ENCODE measurements around the gene STAB1.

The STAB1 gene

GRCh38 chr3:52537165-52537620, 42.1 kb downstream of the STAB1 start:
- Histone ChIP-seq H3K27me3 (ENCODE audit: insufficient read depth, poor library complexity, severe bottlenecking) (no peaks in the 10 kb centered on the region), H3K4me3 (replicated peaks; ENCODE audit: insufficient read depth, low read length) (peak overlapping the region; percentile 77), H3K27ac (replicated peaks) (peak overlapping the region; percentile 74)
- no peak for DNase-seq (ENCODE audit: low read depth in 1 of 2, low spot score in 1 of 2)
- no peak for TF ChIP-seq GABPA (IDR thresholded peaks at IDR 0.05; ENCODE audit: low read depth)
- TF ChIP-seq REST (IDR thresholded peaks at IDR 0.05; ENCODE audit: insufficient replicate concordance, low read depth), result no peak
- no peak for TF ChIP-seq CTCF (IDR thresholded peaks at IDR 0.05; ENCODE audit: insufficient read depth, low read length)
- no peak for TF ChIP-seq POLR2AphosphoS5 (IDR thresholded peaks at IDR 0.05; ENCODE audit: low read depth)
- no peak for TF ChIP-seq SPI1 (IDR thresholded peaks at IDR 0.05; ENCODE audit: borderline replicate concordance, low read depth)

- Histone ChIP-seq H3K27me3 (ENCODE audit: insufficient read depth, poor library complexity, severe bottlenecking) (no peaks in the 10 kb centered on the region), H3K4me3 (replicated peaks; ENCODE audit: insufficient read depth, low read length) (peak overlapping the region; percentile 77), H3K27ac (replicated peaks) (peak overlapping the region; percentile 74)
- 0 out of 2 replicates have a peak, but pooled peaks have one; percentile 19 for TF ChIP-seq POLR2AphosphoS5 (IDR thresholded peaks at IDR 0.05; ENCODE audit: low read depth)
- no peak for TF ChIP-seq CTCF (IDR thresholded peaks at IDR 0.05; ENCODE audit: insufficient read depth, low read length)
- no peak for DNase-seq (ENCODE audit: low read depth in 1 of 2, low spot score in 1 of 2)
These were observed 42.7 kb downstream of the STAB1 start for GRCh38 chr3:52537726-52538421.

GRCh38 chr3:52539010-52539653, 44.0 kb downstream of the STAB1 start:
- peak overlapping the region; percentile 28 for H3K4me3 ChIP-seq (replicated peaks; ENCODE audit: insufficient read depth, low read length)
- DNase-seq (ENCODE audit: low read depth in 1 of 2, low spot score in 1 of 2), result peak; percentile 28 to 32
- no peaks in the 10 kb centered on the region for H3K27me3 ChIP-seq (ENCODE audit: insufficient read depth, poor library complexity, severe bottlenecking)
- no peak overlapping the region for H3K27ac ChIP-seq (replicated peaks)
- TF ChIP-seq CTCF (IDR thresholded peaks at IDR 0.05; ENCODE audit: insufficient read depth, low read length) (no peak), SPI1 (IDR thresholded peaks at IDR 0.05; ENCODE audit: borderline replicate concordance, low read depth) (peak; percentile 71), REST (IDR thresholded peaks at IDR 0.05; ENCODE audit: insufficient replicate concordance, low read depth) (no peak)

All from HL-60 (cell line).